AG04450 (cell line): ENCODE data around the gene C20orf204. TPM values are rescaled to one million over a fixed set of nuclear protein-coding genes. Genes with fewer than 3 reads are reported as not detected.

ENCODE experiments used
- CTCF ChIA-PET: fragments of 300-600, 350-600 bp; formaldehyde crosslinking; extraction: SDS; loops from one replicate; lab custom pipeline; 2022; ENCODE audit warnings: antibody characterized with exemption, inconsistent platforms; lab: Charles Lee
- POLR2A ChIA-PET: fragments of 350-600 bp; formaldehyde crosslinking; extraction: SDS; loops from one replicate; lab custom pipeline; 2021; ENCODE audit warnings: antibody characterized with exemption, inconsistent platforms; lab: Yijun Ruan, JAX
- DNase-seq: peaks from one replicate; pipeline ENCODE4 v3.0.0-alpha.2; 2011; ENCODE audit warnings: low read depth, low spot score
- H3K27ac ChIP-seq: one replicate; pipeline ENCODE4 v1.5.1; 2012; ENCODE audit warnings: low read depth, low read length, control low read depth
- H3K27me3 ChIP-seq: one replicate; pipeline ENCODE4 v1.6.0; 2012; ENCODE audit warnings: low read length; ENCODE audit not compliant: control insufficient read depth, insufficient read depth
- H3K4me3 ChIP-seq: 2 replicates; pipeline ENCODE4 v1.5.1; 2011; ENCODE audit warnings: mild to moderate bottlenecking, low read depth, low read length, control low read depth
- H3K9me3 ChIP-seq: 2 replicates; pipeline ENCODE4 v1.5.1; 2012; ENCODE audit warnings: low read length; ENCODE audit not compliant: control insufficient read depth, insufficient read depth
- CTCF ChIP-seq: IDR thresholded peaks from 2 replicates; pipeline ENCODE4 v1.5.1; 2011; ENCODE audit warnings: low read depth, low read length, control low read depth, inconsistent platforms
- polyA plus RNA-seq: library from polyadenylated mRNA; depleted of rRNA; stranded (reverse); fragments of >200 nt; gene quantifications from 2 replicates; pipeline ENCODE4 v1.2.3, GENCODE V29; 2011

C20orf204 gene
- polyA plus RNA-seq, 1 experiment: 0.01 TPM

GRCh38 chr20:64079273-64080012 is 43.5 kb downstream of the C20orf204 start, which contains the start of gene RGS19:
RGS19 (minus strand) TSS chr20:64079518; CDS start chr20:64076886, 2,632 bp downstream.
- ChIA-PET CTCF (interaction anchor here (0.8 to 1.8 kb wide), 3 partner anchors 9 to 41 kb away, joined by 3 to 5 read pairs (median 4); no protein-coding TSS in a partner anchor), POLR2A (no interaction called here)
- H3K9me3 ChIP-seq: no peaks in the 10 kb centered on the region; the same call in 1 of the 2 replicates
- H3K27me3 ChIP-seq: peaks cover 8% of the 10 kb centered on the region
- H3K4me3 ChIP-seq: peak within 1 kb of the TSS; percentile 68
- TF ChIP-seq CTCF: no peak
- H3K27ac ChIP-seq: no peak within 1 kb of the TSS
- DNase-seq: no peak

- POLR2A ChIA-PET: no interaction called here
Measured at GRCh38 chr20:64080013-64080812, 44.2 kb downstream of the C20orf204 start, which contains the start of gene OPRL1. OPRL1 (plus strand) TSS chr20:64080082; CDS start chr20:64092721, 12,639 bp downstream.

GRCh38 chr20:64080813-64081623 is 45.0 kb downstream of the C20orf204 start:
- no peak for TF ChIP-seq CTCF
- ChIA-PET CTCF (no interaction called here), POLR2A (no interaction called here)
- no peak for DNase-seq
- Histone ChIP-seq H3K9me3 (peaks cover 4% of the 10 kb centered on the region; the same call in 1 of the 2 replicates), H3K4me3 (no peak overlapping the region), H3K27me3 (peaks cover 23% of the 10 kb centered on the region), H3K27ac (no peak overlapping the region)

More at GRCh38 chr20:64080013-64080812, 44.2 kb downstream of the C20orf204 start, which contains the start of gene OPRL1:
- Histone ChIP-seq H3K9me3 (peaks cover 4% of the 10 kb centered on the region; the same call in 1 of the 2 replicates), H3K27ac (no peak within 1 kb of the TSS), H3K27me3 (peaks cover 15% of the 10 kb centered on the region), H3K4me3 (peak within 1 kb of the TSS; percentile 68)
- DNase-seq: no peak
- CTCF ChIA-PET: interaction anchor here (1.3 to 1.8 kb wide), 2 partner anchors 23 to 40 kb away, joined by 3 to 5 read pairs; no protein-coding TSS in a partner anchor
- no peak for TF ChIP-seq CTCF

GRCh38 chr20:64081624-64081964 is 45.6 kb downstream of the C20orf204 start:
- Histone ChIP-seq H3K27me3 (peaks cover 27% of the 10 kb centered on the region), H3K9me3 (peaks cover 5% of the 10 kb centered on the region), H3K4me3 (no peak overlapping the region), H3K27ac (no peak overlapping the region)
- no peak for TF ChIP-seq CTCF
- ChIA-PET POLR2A (no interaction called here), CTCF (no interaction called here)
- DNase-seq: no peak
